IPS-18a (cell line): ENCODE measurements around the gene GALNT10.

Source experiments
- H3K27ac ChIP-seq: one replicate; pipeline ENCODE4 v1.5.1; 2013; ENCODE audit warnings: low read length
- H3K27me3 ChIP-seq: one replicate; pipeline ENCODE4 v1.6.1; 2013; ENCODE audit warnings: mild to moderate bottlenecking, low read length; ENCODE audit not compliant: control insufficient read depth, insufficient read depth
- H3K36me3 ChIP-seq: one replicate; pipeline ENCODE4 v1.6.1; 2013; ENCODE audit warnings: low read depth, low read length; ENCODE audit not compliant: control insufficient read depth
- H3K4me1 ChIP-seq: one replicate; pipeline ENCODE4 v1.6.1; 2013; ENCODE audit warnings: low read depth, low read length; ENCODE audit not compliant: control insufficient read depth
- H3K4me3 ChIP-seq: one replicate; pipeline ENCODE4 v1.5.1; 2013; ENCODE audit warnings: low read length
- H3K9ac ChIP-seq: one replicate; pipeline ENCODE4 v1.6.1; 2013; ENCODE audit warnings: mild to moderate bottlenecking, low read length, moderate library complexity
- H3K9me3 ChIP-seq: one replicate; pipeline ENCODE4 v1.6.1; 2013; ENCODE audit warnings: low read depth, low read length; ENCODE audit not compliant: control insufficient read depth

Gene GALNT10

GRCh38 chr5:154385236-154385512, 194.6 kb downstream of the GALNT10 start:
- no peak overlapping the region for H3K9ac ChIP-seq

GRCh38 chr5:154386952-154387629, 196.6 kb downstream of the GALNT10 start:
- H3K36me3 ChIP-seq, result no peaks in the 10 kb centered on the region
- peaks cover 12% of the 10 kb centered on the region for H3K4me1 ChIP-seq
- H3K27me3 ChIP-seq, result no peaks in the 10 kb centered on the region
- H3K9me3 ChIP-seq, result no peaks in the 10 kb centered on the region
- H3K9ac ChIP-seq, result no peak overlapping the region
- H3K27ac ChIP-seq, result no peak overlapping the region
- no peak overlapping the region for H3K4me3 ChIP-seq

More at GRCh38 chr5:154385236-154385512, 194.6 kb downstream of the GALNT10 start:
- Histone ChIP-seq H3K27ac (no peak overlapping the region), H3K36me3 (no peaks in the 10 kb centered on the region), H3K27me3 (no peaks in the 10 kb centered on the region), H3K9me3 (no peaks in the 10 kb centered on the region), H3K4me1 (peaks cover 12% of the 10 kb centered on the region), H3K4me3 (no peak overlapping the region)

- Histone ChIP-seq H3K27me3 (no peaks in the 10 kb centered on the region), H3K36me3 (no peaks in the 10 kb centered on the region), H3K9me3 (no peaks in the 10 kb centered on the region), H3K4me1 (peaks cover 12% of the 10 kb centered on the region), H3K27ac (no peak overlapping the region), H3K4me3 (no peak overlapping the region), H3K9ac (no peak overlapping the region)
Measured at GRCh38 chr5:154388842-154389241, 198.3 kb downstream of the GALNT10 start.

- H3K9ac ChIP-seq, result no peak overlapping the region
- H3K9me3 ChIP-seq, result no peaks in the 10 kb centered on the region
- H3K4me1 ChIP-seq, result peaks cover 4% of the 10 kb centered on the region
- no peaks in the 10 kb centered on the region for H3K36me3 ChIP-seq
- no peaks in the 10 kb centered on the region for H3K27me3 ChIP-seq
- no peak overlapping the region for H3K27ac ChIP-seq
- H3K4me3 ChIP-seq, result no peak overlapping the region
Measured at GRCh38 chr5:154390096-154390495, 199.6 kb downstream of the GALNT10 start.

- Histone ChIP-seq H3K9ac (no peak overlapping the region), H3K27ac (no peak overlapping the region), H3K4me3 (no peak overlapping the region), H3K4me1 (peaks cover 5% of the 10 kb centered on the region), H3K36me3 (no peaks in the 10 kb centered on the region), H3K27me3 (no peaks in the 10 kb centered on the region), H3K9me3 (no peaks in the 10 kb centered on the region)
Measured at GRCh38 chr5:154390746-154391359, 200.3 kb downstream of the GALNT10 start.

- peaks cover 11% of the 10 kb centered on the region for H3K4me1 ChIP-seq
- no peaks in the 10 kb centered on the region for H3K27me3 ChIP-seq
- H3K9me3 ChIP-seq, result no peaks in the 10 kb centered on the region
- no peak overlapping the region for H3K27ac ChIP-seq
- no peak overlapping the region for H3K9ac ChIP-seq
- no peaks in the 10 kb centered on the region for H3K36me3 ChIP-seq
- H3K4me3 ChIP-seq, result no peak overlapping the region
Measured at GRCh38 chr5:154391788-154392187, 201.3 kb downstream of the GALNT10 start.

- Histone ChIP-seq H3K4me1 (peaks cover 8% of the 10 kb centered on the region), H3K9me3 (no peaks in the 10 kb centered on the region), H3K9ac (no peak overlapping the region), H3K27ac (no peak overlapping the region), H3K36me3 (no peaks in the 10 kb centered on the region), H3K4me3 (no peak overlapping the region), H3K27me3 (no peaks in the 10 kb centered on the region)
Measured at GRCh38 chr5:154393850-154394249, 203.3 kb downstream of the GALNT10 start.

- Histone ChIP-seq H3K27me3 (no peaks in the 10 kb centered on the region), H3K9me3 (no peaks in the 10 kb centered on the region), H3K4me3 (no peak overlapping the region), H3K9ac (no peak overlapping the region), H3K27ac (no peak overlapping the region), H3K4me1 (peaks cover 8% of the 10 kb centered on the region), H3K36me3 (no peaks in the 10 kb centered on the region)
Measured at GRCh38 chr5:154394307-154394706, 203.8 kb downstream of the GALNT10 start.

- peaks cover 8% of the 10 kb centered on the region for H3K4me1 ChIP-seq
- H3K9ac ChIP-seq, result no peak overlapping the region
- no peaks in the 10 kb centered on the region for H3K9me3 ChIP-seq
Measured at GRCh38 chr5:154395407-154396106, 205.0 kb downstream of the GALNT10 start.

GRCh38 chr5:154396128-154396527, 205.6 kb downstream of the GALNT10 start:
- no peaks in the 10 kb centered on the region for H3K36me3 ChIP-seq
- no peaks in the 10 kb centered on the region for H3K9me3 ChIP-seq
- no peak overlapping the region for H3K4me3 ChIP-seq
- H3K27me3 ChIP-seq, result no peaks in the 10 kb centered on the region
- no peak overlapping the region for H3K9ac ChIP-seq
- H3K27ac ChIP-seq, result no peak overlapping the region
- H3K4me1 ChIP-seq, result peaks cover 8% of the 10 kb centered on the region

More at GRCh38 chr5:154395407-154396106, 205.0 kb downstream of the GALNT10 start:
- Histone ChIP-seq H3K27me3 (no peaks in the 10 kb centered on the region), H3K36me3 (no peaks in the 10 kb centered on the region), H3K27ac (no peak overlapping the region), H3K4me3 (no peak overlapping the region)

GRCh38 chr5:154397652-154398406, 207.3 kb downstream of the GALNT10 start:
- Histone ChIP-seq H3K9ac (no peak overlapping the region), H3K27ac (no peak overlapping the region), H3K4me1 (peaks cover 8% of the 10 kb centered on the region), H3K9me3 (no peaks in the 10 kb centered on the region), H3K27me3 (no peaks in the 10 kb centered on the region), H3K4me3 (no peak overlapping the region), H3K36me3 (no peaks in the 10 kb centered on the region)
